ENCODE results near the gene IREB2.
A peak's percentile ranks its signal among the peaks of the same experiment; 100 is the strongest.
"Not testable (repeated sequence)": the region's sequence is repeated elsewhere in the genome, so short reads cannot be mapped to it uniquely, and the experiment has no call there.

Gene IREB2

GRCh38 chr15:78434711-78435110 lies 3.3 kb upstream of the IREB2 start:
- DNase-seq: not testable (repeated sequence)

DNA sequence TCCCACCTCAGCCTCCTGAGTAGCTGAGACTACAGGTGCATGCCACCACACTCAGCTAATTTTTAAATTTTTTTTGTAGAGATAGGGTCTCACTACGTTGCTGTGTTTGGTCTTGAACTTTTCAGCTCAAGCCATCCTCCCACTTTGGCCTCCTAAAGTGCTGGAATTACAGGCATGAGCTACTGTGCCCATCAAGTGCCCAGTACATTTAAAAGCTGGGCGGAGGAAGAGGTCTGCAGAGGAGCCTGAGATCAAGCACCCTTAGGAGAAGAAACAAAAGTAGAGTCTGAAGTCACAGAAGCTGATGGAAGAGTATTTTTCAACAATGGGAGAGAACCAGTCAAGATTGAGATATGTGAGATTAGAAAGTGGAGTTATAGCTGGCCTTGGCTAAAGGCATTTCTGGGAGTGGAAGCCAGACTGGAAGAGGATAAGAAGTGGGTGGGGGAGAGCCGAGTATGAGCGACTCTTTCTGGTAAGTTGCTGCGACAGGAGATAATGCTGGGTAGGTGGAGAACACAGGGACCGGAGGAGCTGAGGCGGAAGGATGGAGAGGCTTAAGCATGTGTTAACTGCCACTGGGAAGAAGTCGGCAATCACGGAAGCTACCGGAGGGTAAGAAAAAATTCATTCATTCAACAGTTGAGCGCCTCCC lies 782 bp upstream of the IREB2 start:
- no peak for DNase-seq

- DNase-seq: peak; percentile 36
These were observed 736 bp downstream of the IREB2 start for GRCh38 chr15:78438619-78439285.

- DNase-seq: no peak
These were observed 2.7 kb downstream of the IREB2 start for GRCh38 chr15:78440375-78441373.

DNA sequence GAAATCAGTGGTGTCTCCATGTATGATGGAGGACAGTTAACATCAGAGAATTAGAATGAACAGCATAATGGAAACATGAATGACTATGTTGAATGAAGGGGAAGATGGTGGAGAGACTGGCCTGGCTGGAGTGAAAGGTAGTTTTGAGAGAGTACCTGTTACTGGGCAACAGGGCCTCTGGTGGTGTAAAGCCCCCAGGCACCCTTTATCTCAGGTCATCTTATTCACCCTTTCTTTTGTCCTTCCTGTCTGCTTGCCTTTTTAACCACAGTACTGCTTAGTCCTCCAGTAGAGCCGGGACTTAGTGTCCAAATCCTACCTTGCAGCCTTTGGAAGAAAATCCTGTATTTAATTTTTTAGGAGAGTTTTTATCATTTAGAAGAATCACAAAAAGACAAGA lies 6.2 kb downstream of the IREB2 start:
- no peak for DNase-seq

- DNase-seq: no peak
These were observed 7.9 kb downstream of the IREB2 start for GRCh38 chr15:78445875-78446274.

- no peak for DNase-seq
These were observed 8.5 kb downstream of the IREB2 start for GRCh38 chr15:78446551-78446950.

GRCh38 chr15:78448441-78449219 lies 10.6 kb downstream of the IREB2 start:
- DNase-seq: no peak

DNA sequence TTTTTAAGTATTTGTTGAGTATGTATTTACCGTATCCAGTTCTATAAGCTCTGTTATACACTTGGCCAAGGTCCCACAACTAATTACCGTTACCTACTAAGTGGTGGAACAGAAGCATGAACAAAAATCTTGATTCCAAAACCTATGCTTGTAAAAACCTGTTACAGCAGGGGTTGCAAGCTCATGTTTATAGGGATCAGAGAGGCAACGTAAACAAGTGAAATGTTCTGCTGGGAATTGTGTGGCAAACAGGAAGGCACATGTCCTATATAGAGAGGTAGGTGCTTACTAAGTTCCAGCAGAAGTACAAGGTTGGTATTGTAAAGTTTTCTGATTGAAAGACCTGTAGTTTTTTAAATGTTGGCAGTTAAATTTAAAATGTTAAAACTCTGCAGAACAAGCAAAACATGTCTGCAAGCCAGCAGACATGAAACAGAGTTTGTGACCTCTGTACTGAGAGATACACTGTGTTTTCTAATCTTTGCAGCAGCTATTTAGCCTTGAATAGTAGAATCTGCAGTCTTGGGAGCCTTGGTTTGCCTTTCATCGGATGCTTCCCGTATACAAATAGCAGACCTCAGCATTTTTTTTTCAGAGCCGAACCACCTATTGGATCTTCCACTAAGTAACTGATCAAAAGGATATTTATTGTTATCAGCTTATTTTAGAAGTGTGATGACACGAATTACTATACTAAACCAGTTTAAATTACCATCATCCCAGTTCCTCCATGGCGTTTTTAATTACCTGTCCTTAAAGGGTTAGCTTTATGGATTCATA lies 11.4 kb downstream of the IREB2 start:
- DNase-seq: no peak

GRCh38 chr15:78450285-78450858 lies 12.4 kb downstream of the IREB2 start:
- no peak for DNase-seq

DNA sequence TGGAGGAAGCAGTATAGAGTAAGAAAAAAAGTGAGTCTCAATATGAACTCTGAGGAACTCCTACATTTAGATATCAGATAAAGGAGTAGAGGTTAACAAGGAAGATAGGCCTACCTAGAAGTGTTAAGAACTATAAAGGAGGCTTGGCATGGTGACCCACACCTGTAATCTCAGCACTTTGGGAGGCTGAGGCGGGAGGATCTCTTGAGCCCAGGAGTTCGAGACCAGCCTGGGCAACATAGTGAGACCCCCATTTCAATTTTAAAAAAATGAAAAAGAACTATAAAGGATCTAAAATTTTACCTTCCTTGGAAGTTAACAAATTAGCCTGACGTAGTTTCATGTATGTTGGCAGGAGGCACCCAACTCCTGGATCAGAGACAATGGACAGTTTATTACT lies 14.5 kb downstream of the IREB2 start:
- no peak for DNase-seq

- DNase-seq: no peak
These were observed 15.4 kb downstream of the IREB2 start for GRCh38 chr15:78453447-78453846.

GRCh38 chr15:78454992-78455391 lies 17.0 kb downstream of the IREB2 start:
- DNase-seq: no peak

GRCh38 chr15:78455749-78456148 lies 17.7 kb downstream of the IREB2 start:
- DNase-seq: peak; percentile 68

GRCh38 chr15:78456426-78456825 lies 18.4 kb downstream of the IREB2 start:
- no peak for DNase-seq

GRCh38 chr15:78457101-78457500 lies 19.1 kb downstream of the IREB2 start:
- DNase-seq: no peak

GRCh38 chr15:78460737-78461136 lies 22.7 kb downstream of the IREB2 start:
- no peak for DNase-seq

- no peak for DNase-seq
These were observed 23.3 kb downstream of the IREB2 start for GRCh38 chr15:78461171-78461888.

DNA sequence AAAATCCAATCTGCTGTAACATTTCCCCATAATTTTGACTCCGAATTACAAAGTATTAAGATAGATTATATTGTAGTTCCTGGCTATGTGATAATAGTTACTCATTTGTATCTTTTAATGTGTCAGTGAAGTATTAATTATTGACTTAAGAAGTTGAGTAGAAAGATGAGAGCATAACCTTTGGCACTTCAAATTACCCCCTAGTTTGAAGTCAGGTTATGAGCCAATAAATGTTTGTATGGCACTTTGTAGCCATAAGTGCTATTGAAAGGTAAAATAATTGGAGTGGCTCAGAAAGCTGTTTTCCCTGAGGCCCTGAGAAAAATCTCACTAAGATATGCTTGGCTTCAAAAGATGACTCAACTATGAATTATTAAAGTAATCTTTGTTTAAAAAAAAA lies 31.0 kb downstream of the IREB2 start:
- no peak for DNase-seq

- no peak for DNase-seq
These were observed 39.3 kb downstream of the IREB2 start for GRCh38 chr15:78477295-78477694.

DNA sequence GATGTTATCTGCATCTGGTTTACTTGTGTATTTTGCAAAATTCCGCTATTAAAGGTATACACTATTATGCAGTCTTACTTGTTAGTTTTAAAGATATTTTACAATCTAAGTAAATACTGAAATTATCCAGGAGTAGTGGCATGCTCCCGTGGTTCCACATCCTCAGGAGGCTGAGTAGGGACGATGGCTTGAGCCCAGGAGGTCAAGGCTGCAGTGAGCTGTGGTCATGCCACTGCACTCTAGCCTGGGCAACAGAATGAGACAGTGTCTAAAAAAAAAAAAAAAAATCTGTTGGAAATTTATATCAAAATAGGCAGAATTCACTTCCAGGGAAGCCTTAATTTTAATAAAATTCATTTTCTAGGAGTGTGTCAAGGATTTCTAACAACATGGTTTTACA lies 41.6 kb downstream of the IREB2 start:
- no peak for DNase-seq
